NB4 (cell line): Measurements from ENCODE around the gene TTF2.

Experiments used
- POLR2A ChIP-seq: IDR thresholded peaks from 2 replicates; pipeline ENCODE4 v1.6.1; 2011; ENCODE audit warnings: mild to moderate bottlenecking; ENCODE audit not compliant: insufficient read length; ENCODE audit errors: extremely low read depth
- TF ChIP-seq, protein P1 (sequence below): IDR thresholded peaks from one replicate; pipeline ENCODE4 v1.5.1; 2012; ENCODE audit warnings: low read depth, low read length
- TF ChIP-seq, protein P2 (sequence below): IDR thresholded peaks from 2 replicates; pipeline ENCODE4 v1.6.1; 2011; ENCODE audit warnings: low read depth, low read length

DNA sequence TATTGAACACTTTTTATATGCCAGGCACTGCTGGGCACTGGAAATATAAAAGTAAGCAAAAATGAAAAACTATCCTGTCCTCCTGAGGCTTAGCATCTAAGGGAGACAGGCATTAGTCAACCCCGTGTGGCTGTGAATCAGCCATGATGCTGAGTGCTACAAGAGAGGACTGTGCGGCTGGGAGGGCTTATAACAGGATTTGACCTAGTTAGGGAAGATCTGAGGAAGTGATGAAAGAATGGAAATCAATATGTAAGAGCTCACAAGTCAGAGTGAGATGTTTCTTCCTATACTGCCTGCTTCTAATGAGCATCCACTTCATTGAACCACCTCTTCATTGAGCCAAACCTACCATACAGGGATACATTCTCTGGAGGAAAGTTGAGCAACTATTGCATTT, 46.4 kb downstream of the TTF2 start:
- TF ChIP-seq, protein P1, sequence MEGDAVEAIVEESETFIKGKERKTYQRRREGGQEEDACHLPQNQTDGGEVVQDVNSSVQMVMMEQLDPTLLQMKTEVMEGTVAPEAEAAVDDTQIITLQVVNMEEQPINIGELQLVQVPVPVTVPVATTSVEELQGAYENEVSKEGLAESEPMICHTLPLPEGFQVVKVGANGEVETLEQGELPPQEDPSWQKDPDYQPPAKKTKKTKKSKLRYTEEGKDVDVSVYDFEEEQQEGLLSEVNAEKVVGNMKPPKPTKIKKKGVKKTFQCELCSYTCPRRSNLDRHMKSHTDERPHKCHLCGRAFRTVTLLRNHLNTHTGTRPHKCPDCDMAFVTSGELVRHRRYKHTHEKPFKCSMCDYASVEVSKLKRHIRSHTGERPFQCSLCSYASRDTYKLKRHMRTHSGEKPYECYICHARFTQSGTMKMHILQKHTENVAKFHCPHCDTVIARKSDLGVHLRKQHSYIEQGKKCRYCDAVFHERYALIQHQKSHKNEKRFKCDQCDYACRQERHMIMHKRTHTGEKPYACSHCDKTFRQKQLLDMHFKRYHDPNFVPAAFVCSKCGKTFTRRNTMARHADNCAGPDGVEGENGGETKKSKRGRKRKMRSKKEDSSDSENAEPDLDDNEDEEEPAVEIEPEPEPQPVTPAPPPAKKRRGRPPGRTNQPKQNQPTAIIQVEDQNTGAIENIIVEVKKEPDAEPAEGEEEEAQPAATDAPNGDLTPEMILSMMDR, result no peak
- TF ChIP-seq, protein P2, sequence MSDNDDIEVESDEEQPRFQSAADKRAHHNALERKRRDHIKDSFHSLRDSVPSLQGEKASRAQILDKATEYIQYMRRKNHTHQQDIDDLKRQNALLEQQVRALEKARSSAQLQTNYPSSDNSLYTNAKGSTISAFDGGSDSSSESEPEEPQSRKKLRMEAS, result no peak
- TF ChIP-seq POLR2A, result no peak
